HCT116 (cell line): ENCODE results near the gene PPP1R1B. TPM values are rescaled to one million over a fixed set of nuclear protein-coding genes. Genes with fewer than 3 reads are reported as not detected.

Experiments used
- ATAC-seq: fragments of 200-7000 bp; cut with Tn5 transposase; 2 replicates; pipeline ENCODE4 v1.9.1; 2020; ENCODE audit warnings: mild to moderate bottlenecking, moderate library complexity
- BruUV-seq: library from RNA; stranded (reverse); fragments of 400-500 nt; replicated peaks from 2 replicates; lab custom pipeline; 2021; lab: Mats Ljungman, UMichigan
- CTCF ChIA-PET: fragments of 300-600 bp; sonication (Branson Sonifier 250); formaldehyde crosslinking; loops from one replicate; lab custom pipeline; 2021; ENCODE audit warnings: antibody characterized with exemption; lab: Charles Lee
- POLR2A ChIA-PET: fragments of 300-600, 350-600 bp; sonication (Branson Sonifier 250); formaldehyde crosslinking; loops from one replicate; lab custom pipeline; 2021; ENCODE audit warnings: antibody characterized with exemption; lab: Charles Lee
- RAD21 ChIA-PET, 2 experiments: fragments of 300-600 bp; sonication (Branson Sonifier 250); formaldehyde crosslinking; loops; one replicate each; lab custom pipeline; 2023; ENCODE audit warnings: low total read pairs in 2 of 2; ENCODE audit not compliant: uncharacterized antibody in 2 of 2, unreplicated experiment in 2 of 2, low non-redundant PET in 1 of 2; lab: Charles Lee
- DNase-seq: peaks from one replicate; pipeline ENCODE4 v3.0.0-alpha.2; 2010; ENCODE audit warnings: low read depth, low spot score
- H2AFZ ChIP-seq: fragments of 200-600 bp; shearing (Covaris generic), sonication (generic); 2 replicates; pipeline ENCODE4 v1.6.1; 2017; ENCODE audit warnings: low read depth, mixed run types, mixed read lengths, antibody characterized with exemption, low read length; ENCODE audit not compliant: poor library complexity, severe bottlenecking
- H3K27ac ChIP-seq: 2 replicates; pipeline ENCODE4 v1.5.1; 2012; ENCODE audit warnings: low read depth, low read length
- H3K27me3 ChIP-seq: fragments of 200-600 bp; sonication (generic); 2 replicates; pipeline ENCODE4 v1.6.1; 2016; ENCODE audit warnings: mixed run types, low read length, mixed read lengths; ENCODE audit not compliant: insufficient read depth
- H3K36me3 ChIP-seq, 2 experiments: fragments of 200-500 bp in 1 of 2; fragments of 200-600 bp in 1 of 2; sonication (Bioruptor generic) in 1 of 2; sonication (generic) in 1 of 2; 2 replicates each; pipeline versions ENCODE4 v1.5.1 to v1.6.1; 2014 to 2016; ENCODE audit warnings: low read length in 2 of 2, inconsistent platforms in 1 of 2, mixed read lengths in 1 of 2, mixed run types in 1 of 2; ENCODE audit not compliant: insufficient read depth in 2 of 2, control insufficient read depth in 1 of 2
- H3K4me1 ChIP-seq, 2 experiments: fragments of 200-600 bp in 1 of 2; sonication (generic) in 1 of 2; 2 replicates each; pipeline versions ENCODE4 v1.5.1 to v1.6.1; 2012 to 2017; ENCODE audit warnings: low read length in 2 of 2, inconsistent platforms in 1 of 2, mild to moderate bottlenecking in 1 of 2, mixed read lengths in 1 of 2, mixed run types in 1 of 2, moderate library complexity in 1 of 2; ENCODE audit not compliant: insufficient read depth in 2 of 2, control insufficient read depth in 1 of 2
- H3K4me2 ChIP-seq: fragments of 200-600 bp; sonication (generic); 2 replicates; pipeline ENCODE4 v1.6.1; 2017; ENCODE audit warnings: mixed run types, low read length, mixed read lengths
- H3K4me3 ChIP-seq, 2 experiments: fragments of 200-600 bp in 1 of 2; sonication (generic) in 1 of 2; replicated peaks in 1 of 2; 2 replicates each; pipeline ENCODE4 v1.5.1; 2011 to 2016; ENCODE audit warnings: low read length in 2 of 2, control low read depth in 1 of 2, low read depth in 1 of 2, mild to moderate bottlenecking in 1 of 2, mixed read lengths in 1 of 2, mixed run types in 1 of 2
- H3K79me2 ChIP-seq: fragments of 200-600 bp; sonication (generic); 2 replicates; pipeline ENCODE4 v1.6.1; 2017; ENCODE audit warnings: mild to moderate bottlenecking, mixed run types, low read length, moderate library complexity, mixed read lengths; ENCODE audit not compliant: insufficient read depth
- H3K9ac ChIP-seq: fragments of 200-600 bp; sonication (generic); 2 replicates; pipeline ENCODE4 v1.6.1; 2016; ENCODE audit warnings: low read length, mixed read lengths
- H3K9me2 ChIP-seq: fragments of 200-600 bp; sonication (generic), shearing (Covaris generic); 2 replicates; pipeline ENCODE4 v1.6.1; 2017; ENCODE audit warnings: mixed run types, mild to moderate bottlenecking, moderate library complexity; ENCODE audit not compliant: insufficient read depth
- H3K9me3 ChIP-seq, 2 experiments: fragments of 200-500 bp in 1 of 2; fragments of 200-600 bp in 1 of 2; sonication (Bioruptor generic) in 1 of 2; sonication (generic) in 1 of 2; 2 replicates each; pipeline ENCODE4 v1.6.1; 2014 to 2017; ENCODE audit warnings: low read length in 2 of 2, mixed read lengths in 2 of 2, inconsistent platforms in 1 of 2, low read depth in 1 of 2, mild to moderate bottlenecking in 1 of 2, mixed run types in 1 of 2, moderate library complexity in 1 of 2; ENCODE audit not compliant: control insufficient read depth in 1 of 2, insufficient read depth in 1 of 2
- H4K20me1 ChIP-seq: fragments of 200-600 bp; sonication (generic), shearing (Covaris generic); 2 replicates; pipeline ENCODE4 v1.6.1; 2017; ENCODE audit warnings: mixed run types, mild to moderate bottlenecking, moderate library complexity; ENCODE audit not compliant: insufficient read depth
- ATF3 ChIP-seq: IDR thresholded peaks from 2 replicates; pipeline ENCODE4 v1.6.1; 2012
- CBX3 ChIP-seq: IDR thresholded peaks from 2 replicates; pipeline ENCODE4 v1.6.1; 2012; ENCODE audit warnings: low read depth
- CTCF ChIP-seq, 3 experiments: fragments of 200-600 bp in 1 of 3; sonication (generic) in 1 of 3; IDR thresholded peaks in 2 of 3; conservative IDR thresholded peaks in 1 of 3; 2 replicates each; pipeline ENCODE4 v1.5.1; 2012 to 2017; ENCODE audit warnings: low read depth in 2 of 3, low read length in 2 of 3, antibody characterized with exemption in 1 of 3, borderline replicate concordance in 1 of 3, control low read depth in 1 of 3, mild to moderate bottlenecking in 1 of 3, mixed read lengths in 1 of 3, mixed run types in 1 of 3, moderate library complexity in 1 of 3; ENCODE audit not compliant: insufficient read depth in 1 of 3
- ELF1 ChIP-seq: IDR thresholded peaks from 2 replicates; pipeline ENCODE4 v1.6.1; 2012; ENCODE audit warnings: low read depth, borderline replicate concordance
- EZH2 ChIP-seq: fragments of 200-600 bp; sonication (generic); IDR thresholded peaks from 2 replicates; pipeline ENCODE4 v1.6.1; 2017; ENCODE audit warnings: antibody characterized with exemption, mixed run types
- MAX ChIP-seq: IDR thresholded peaks from 2 replicates; pipeline ENCODE4 v1.6.1; 2012
- POLR2A ChIP-seq: IDR thresholded peaks from 2 replicates; pipeline ENCODE4 v1.7.0; 2011; ENCODE audit warnings: borderline replicate concordance; ENCODE audit not compliant: insufficient read depth, insufficient read length; ENCODE audit errors: extremely low read depth
- POLR2AphosphoS5 ChIP-seq: IDR thresholded peaks from 2 replicates; pipeline ENCODE4 v1.6.1; 2011; ENCODE audit warnings: mild to moderate bottlenecking, low read depth, low read length, moderate library complexity
- RAD21 ChIP-seq: IDR thresholded peaks from 2 replicates; pipeline ENCODE4 v1.6.1; 2012; ENCODE audit warnings: low read depth, mild to moderate bottlenecking
- SIN3A ChIP-seq: IDR thresholded peaks from 2 replicates; pipeline ENCODE4 v1.6.1; 2012; ENCODE audit warnings: low read depth
- SP1 ChIP-seq: IDR thresholded peaks from 2 replicates; pipeline ENCODE4 v1.6.1; 2012; ENCODE audit warnings: low read depth
- SRF ChIP-seq: IDR thresholded peaks from 2 replicates; pipeline ENCODE4 v1.6.1; 2012; ENCODE audit warnings: low read depth
- ZBTB33 ChIP-seq: IDR thresholded peaks from 2 replicates; pipeline ENCODE4 v1.6.1; 2011; ENCODE audit warnings: mild to moderate bottlenecking, low read length, moderate library complexity; ENCODE audit not compliant: insufficient replicate concordance; ENCODE audit errors: extremely low read depth
- intact Hi-C: fragments of 100-400 bp; cut with micrococcal nuclease; formaldehyde crosslinking; loops from 2 replicates; pipeline ENCODE4 v1.10.0; 2022
- total RNA-seq: library from RNA; stranded (reverse); gene quantifications from one replicate; pipeline ENCODE4 v1.2.1, GENCODE V29; 2021; ENCODE audit not compliant: unreplicated experiment

Gene PPP1R1B
- total RNA-seq, 1 experiment from 2014 or later: 0.49 TPM

DNA sequence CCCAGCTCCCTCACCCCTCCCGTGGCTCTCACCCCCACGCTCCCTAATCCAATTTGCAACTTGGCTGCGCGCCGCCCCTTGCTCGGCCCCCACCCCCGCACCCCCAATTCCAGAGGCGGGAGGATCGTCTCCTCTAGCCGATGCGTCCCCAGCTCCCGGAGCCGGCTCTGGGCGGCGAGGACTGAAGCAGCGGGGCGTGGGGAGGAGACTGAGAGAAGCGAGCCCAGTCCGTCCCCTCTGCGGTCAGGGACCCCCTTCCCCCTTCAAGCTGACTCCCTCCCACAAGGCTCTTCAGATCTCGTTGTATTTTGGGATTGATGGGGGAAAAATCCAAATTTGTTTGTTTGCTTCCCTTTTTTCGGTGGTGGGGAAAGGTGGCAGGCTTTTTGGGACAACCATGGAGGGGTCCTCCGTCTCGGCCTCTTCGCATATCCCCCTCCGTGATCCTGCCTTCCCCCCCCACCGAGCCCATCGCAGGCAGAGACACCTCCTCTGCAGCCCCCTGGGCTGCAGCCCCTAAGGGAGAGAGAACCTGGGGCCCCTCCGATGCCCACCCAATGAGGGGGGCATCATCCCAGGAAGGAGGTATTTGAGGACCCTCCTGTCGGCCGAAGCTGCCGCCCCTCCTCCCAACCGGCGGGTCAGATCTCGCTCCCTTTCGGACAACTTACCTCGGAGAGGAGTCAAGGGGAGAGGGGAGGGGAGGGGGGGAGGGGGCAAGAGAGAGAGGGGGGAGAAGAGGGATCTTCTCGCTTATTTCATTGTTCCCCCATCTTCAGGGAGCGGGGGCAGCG lies 19.5 kb upstream of the PPP1R1B start:
- ATAC-seq (no peak), DNase-seq (no peak)
- no peaks in the 10 kb centered on the region for H3K9me3 ChIP-seq
- H3K4me3 ChIP-seq: no peak overlapping the region
- H3K4me2 ChIP-seq: no peak overlapping the region
- BruUV-seq: no TSS peak
- peaks cover 8% of the 10 kb centered on the region; the same call in 1 of the 2 replicates for H3K27me3 ChIP-seq
- ChIA-PET POLR2A (no interaction called here), RAD21 (no interaction called here), CTCF (interaction anchor here (0.6 kb wide), 1 partner anchor 345 kb away, joined by 4 read pairs; no protein-coding TSS in a partner anchor)
- H3K4me1 ChIP-seq: peaks cover 0 to 5% of the 10 kb centered on the region in 2 experiments; a peak in 2 of 4 replicates
- intact Hi-C loops: no loop called here
- H3K9ac ChIP-seq: no peak overlapping the region
- H3K36me3 ChIP-seq: no peaks in the 10 kb centered on the region
- no peaks in the 10 kb centered on the region for H3K79me2 ChIP-seq
- H2AFZ ChIP-seq: no peak overlapping the region
- no peaks in the 10 kb centered on the region for H4K20me1 ChIP-seq
- TF ChIP-seq SRF (no peak), CBX3 (no peak), ATF3 (no peak), MAX (no peak), ZBTB33 (no peak), POLR2A (no peak), POLR2AphosphoS5 (no peak), SIN3A (no peak), ELF1 (no peak), SP1 (no peak), RAD21 (no peak), CTCF (IDR thresholded peaks at IDR 0.05 in 2 of 3, conservative IDR thresholded peaks at IDR 0.05 in 1 of 3; ENCODE audit: borderline replicate concordance in 1 of 3, insufficient read depth in 1 of 3, low read depth in 2 of 3, low read length in 2 of 3) (no peak), EZH2 (no peak)
- no peaks in the 10 kb centered on the region for H3K9me2 ChIP-seq
- H3K27ac ChIP-seq: no peak overlapping the region
